RWPE1 (cell line): ENCODE results near the gene G0S2.

ENCODE experiments used
- CTCF ChIA-PET: fragments of 350-600 bp; sonication (Branson Sonifier 250); formaldehyde crosslinking; extraction: SDS; loops from one replicate; lab custom pipeline; 2021; lab: Yijun Ruan, JAX
- POLR2A ChIA-PET: fragments of 400-600 bp; formaldehyde crosslinking; extraction: SDS; loops from one replicate; lab custom pipeline; 2020; ENCODE audit warnings: antibody characterized with exemption; ENCODE audit not compliant: low non-redundant PET; lab: Yijun Ruan, JAX
- DNase-seq: peaks from one replicate; pipeline ENCODE4 v3.0.0; 2012; ENCODE audit warnings: low spot score
- H3K27ac ChIP-seq: fragments of 450-650 bp; 2 replicates; pipeline ENCODE4 v1.5.1; 2017
- CTCF ChIP-seq: fragments of 450-650 bp; conservative IDR thresholded peaks from 2 replicates; pipeline ENCODE4 v1.5.1; 2017; ENCODE audit warnings: low read depth, mild to moderate bottlenecking

G0S2 gene

GRCh38 chr1:209673631-209674417, 1.4 kb upstream of the G0S2 start:
- ChIA-PET POLR2A (no interaction called here), CTCF (interaction anchor here (0.7 to 1.1 kb wide), 3 partner anchors 10 to 154 kb away, joined by 3 to 4 read pairs (median 3); partner anchors contain the start of gene UTP25)
- DNase-seq, result no peak
- TF ChIP-seq CTCF, result no peak
- no peak overlapping the region for H3K27ac ChIP-seq

- ChIA-PET CTCF (interaction anchor here (0.6 kb wide), 1 partner anchor 184 kb away, joined by 3 read pairs; no protein-coding TSS in a partner anchor), POLR2A (no interaction called here)
- no peak overlapping the region for H3K27ac ChIP-seq
- no peak for DNase-seq
- TF ChIP-seq CTCF, result no peak
Measured at GRCh38 chr1:209675565-209676154, 448 bp downstream of the G0S2 start.

GRCh38 chr1:209678981-209679539, 3.8 kb downstream of the G0S2 start:
- ChIA-PET CTCF (no interaction called here), POLR2A (no interaction called here)

GRCh38 chr1:209685821-209686220, 10.6 kb downstream of the G0S2 start:
- DNase-seq, result no peak
- POLR2A ChIA-PET, result no interaction called here
- no peak for TF ChIP-seq CTCF
- H3K27ac ChIP-seq, result no peak overlapping the region
- CTCF ChIA-PET, result no interaction called here

More at GRCh38 chr1:209678981-209679539, 3.8 kb downstream of the G0S2 start:
- DNase-seq, result no peak
- TF ChIP-seq CTCF, result no peak
- H3K27ac ChIP-seq, result no peak overlapping the region

- no peak overlapping the region for H3K27ac ChIP-seq
- no peak for DNase-seq
- CTCF ChIA-PET, result no interaction called here
- TF ChIP-seq CTCF, result no peak
- POLR2A ChIA-PET, result no interaction called here
Measured at GRCh38 chr1:209686322-209686721, 11.1 kb downstream of the G0S2 start.

GRCh38 chr1:209688746-209689234, 13.6 kb downstream of the G0S2 start:
- no peak for TF ChIP-seq CTCF
- ChIA-PET POLR2A (no interaction called here), CTCF (interaction anchor here (0.7 to 1.7 kb wide), 3 partner anchors 65 to 112 kb away, joined by 3 to 6 read pairs (median 3); no protein-coding TSS in a partner anchor)
- no peak for DNase-seq
- H3K27ac ChIP-seq, result no peak overlapping the region
